DOHH2 (cell line): ENCODE data around the gene CDC42.
A peak's percentile ranks its signal among the peaks of the same experiment; 100 is the strongest.

Source experiments
- H3F3A ChIP-seq: fragments of 200-600 bp; sonication (generic), shearing (Covaris generic); 2 replicates; pipeline ENCODE4 v1.6.0; 2016; ENCODE audit warnings: antibody characterized with exemption, mild to moderate bottlenecking; ENCODE audit not compliant: control insufficient read depth, insufficient read depth
- H3K27ac ChIP-seq: fragments of 200-600 bp; sonication (generic); 2 replicates; pipeline ENCODE4 v1.5.1; 2014; ENCODE audit warnings: low read depth, mild to moderate bottlenecking, low read length, moderate library complexity
- H3K27me3 ChIP-seq: fragments of 200-600 bp; sonication (generic); 2 replicates; pipeline ENCODE4 v1.6.1; 2014; ENCODE audit warnings: mild to moderate bottlenecking, low read length, mixed read lengths; ENCODE audit not compliant: control insufficient read depth
- H3K36me3 ChIP-seq: fragments of 200-600 bp; sonication (generic); 2 replicates; pipeline ENCODE4 v1.6.1; 2014; ENCODE audit warnings: mild to moderate bottlenecking, low read length, moderate library complexity, mixed read lengths; ENCODE audit not compliant: control insufficient read depth
- H3K4me1 ChIP-seq: fragments of 200-600 bp; sonication (generic); 2 replicates; pipeline ENCODE4 v1.6.1; 2014; ENCODE audit warnings: mild to moderate bottlenecking, low read length, mixed read lengths; ENCODE audit not compliant: control insufficient read depth
- H3K4me2 ChIP-seq: fragments of 200-600 bp; sonication (generic); 2 replicates; pipeline ENCODE4 v1.6.0; 2014; ENCODE audit warnings: mild to moderate bottlenecking, low read length, moderate library complexity
- H3K4me3 ChIP-seq: fragments of 200-600 bp; sonication (generic); 2 replicates; pipeline ENCODE4 v1.5.1; 2014; ENCODE audit warnings: mild to moderate bottlenecking, low read length, mixed read lengths
- H3K79me2 ChIP-seq: fragments of 200-600 bp; sonication (generic); 2 replicates; pipeline ENCODE4 v1.6.1; 2014; ENCODE audit warnings: mild to moderate bottlenecking, low read length, mixed read lengths; ENCODE audit not compliant: control insufficient read depth
- H3K9me2 ChIP-seq: fragments of 200-600 bp; sonication (generic); replicated peaks from 2 replicates; pipeline ENCODE4 v1.6.1; 2014; ENCODE audit warnings: mild to moderate bottlenecking, low read length, mixed read lengths; ENCODE audit not compliant: control insufficient read depth
- H3K9me3 ChIP-seq: fragments of 200-600 bp; sonication (generic); 2 replicates; pipeline ENCODE4 v1.6.1; 2014; ENCODE audit warnings: antibody characterized with exemption, low read length, mixed read lengths; ENCODE audit not compliant: control insufficient read depth, insufficient read depth
- H4K20me1 ChIP-seq: fragments of 200-600 bp; sonication (generic); 2 replicates; pipeline ENCODE4 v1.6.0; 2014; ENCODE audit warnings: low read depth, mild to moderate bottlenecking, antibody characterized with exemption, low read length, moderate library complexity; ENCODE audit not compliant: control insufficient read depth, insufficient read depth
- EZH2phosphoT487 ChIP-seq: fragments of 200-600 bp; sonication (generic); IDR thresholded peaks from 2 replicates; pipeline ENCODE4 v1.6.1; 2017; ENCODE audit warnings: borderline replicate concordance, mild to moderate bottlenecking, antibody characterized with exemption, low read length, moderate library complexity, mixed read lengths
- TF ChIP-seq, protein P1 (sequence below): fragments of 200-600 bp; sonication (generic); IDR thresholded peaks from one replicate; pipeline ENCODE4 v1.5.1; 2014; ENCODE audit warnings: antibody characterized with exemption, mild to moderate bottlenecking, low read depth, low read length; ENCODE audit not compliant: poor library complexity, severe bottlenecking

CDC42 gene

DNA sequence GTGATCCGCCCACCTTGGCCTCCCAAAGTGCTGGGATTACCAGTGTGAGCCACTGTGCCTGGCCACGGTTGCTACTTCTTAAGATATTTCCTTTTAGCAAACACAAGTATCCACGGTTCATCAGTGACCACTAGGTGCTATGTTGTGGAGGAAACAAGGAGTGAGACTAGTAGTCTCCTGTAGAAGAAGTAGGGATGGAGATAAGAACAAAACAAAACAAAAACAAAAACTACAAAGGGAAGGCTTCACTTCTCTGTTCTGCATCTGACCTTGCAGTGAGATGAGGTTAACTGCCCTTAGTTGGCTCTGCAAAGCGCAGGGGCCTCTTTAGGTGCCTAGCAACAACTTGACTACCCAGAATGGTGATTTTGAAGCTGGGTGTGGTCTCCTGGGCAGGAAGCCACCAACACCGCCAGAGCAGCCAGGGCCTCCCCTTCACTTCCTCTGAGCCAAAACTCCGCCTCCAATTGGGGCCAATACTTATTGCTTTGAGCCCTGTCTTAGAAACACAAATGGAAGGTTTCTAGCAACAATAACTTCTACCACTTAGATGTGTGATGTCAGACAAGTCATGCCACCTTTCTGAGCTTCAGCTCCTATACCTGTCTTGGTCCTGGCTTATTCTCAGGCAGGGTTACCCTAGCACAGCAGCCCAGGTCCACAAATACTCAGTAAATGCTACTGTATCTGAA, 12.8 kb upstream of the CDC42 start:
- H3K9me2 ChIP-seq = no peaks in the 10 kb centered on the region
- peaks cover 41% of the 10 kb centered on the region for H3K4me1 ChIP-seq
- no peaks in the 10 kb centered on the region for H4K20me1 ChIP-seq
- H3K4me3 ChIP-seq = peak overlapping the region; percentile 48
- no peaks in the 10 kb centered on the region for H3K9me3 ChIP-seq
- H3F3A ChIP-seq = peaks cover 8% of the 10 kb centered on the region; the same call in 1 of the 2 replicates
- peak overlapping the region; percentile 85 for H3K4me2 ChIP-seq
- no peaks in the 10 kb centered on the region for H3K27me3 ChIP-seq
- H3K36me3 ChIP-seq = no peaks in the 10 kb centered on the region
- H3K79me2 ChIP-seq = no peaks in the 10 kb centered on the region
- TF ChIP-seq, protein P1, sequence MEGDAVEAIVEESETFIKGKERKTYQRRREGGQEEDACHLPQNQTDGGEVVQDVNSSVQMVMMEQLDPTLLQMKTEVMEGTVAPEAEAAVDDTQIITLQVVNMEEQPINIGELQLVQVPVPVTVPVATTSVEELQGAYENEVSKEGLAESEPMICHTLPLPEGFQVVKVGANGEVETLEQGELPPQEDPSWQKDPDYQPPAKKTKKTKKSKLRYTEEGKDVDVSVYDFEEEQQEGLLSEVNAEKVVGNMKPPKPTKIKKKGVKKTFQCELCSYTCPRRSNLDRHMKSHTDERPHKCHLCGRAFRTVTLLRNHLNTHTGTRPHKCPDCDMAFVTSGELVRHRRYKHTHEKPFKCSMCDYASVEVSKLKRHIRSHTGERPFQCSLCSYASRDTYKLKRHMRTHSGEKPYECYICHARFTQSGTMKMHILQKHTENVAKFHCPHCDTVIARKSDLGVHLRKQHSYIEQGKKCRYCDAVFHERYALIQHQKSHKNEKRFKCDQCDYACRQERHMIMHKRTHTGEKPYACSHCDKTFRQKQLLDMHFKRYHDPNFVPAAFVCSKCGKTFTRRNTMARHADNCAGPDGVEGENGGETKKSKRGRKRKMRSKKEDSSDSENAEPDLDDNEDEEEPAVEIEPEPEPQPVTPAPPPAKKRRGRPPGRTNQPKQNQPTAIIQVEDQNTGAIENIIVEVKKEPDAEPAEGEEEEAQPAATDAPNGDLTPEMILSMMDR = peak; percentile 26
- TF ChIP-seq EZH2phosphoT487 = no peak
- H3K27ac ChIP-seq = peak overlapping the region; percentile 45

DNA sequence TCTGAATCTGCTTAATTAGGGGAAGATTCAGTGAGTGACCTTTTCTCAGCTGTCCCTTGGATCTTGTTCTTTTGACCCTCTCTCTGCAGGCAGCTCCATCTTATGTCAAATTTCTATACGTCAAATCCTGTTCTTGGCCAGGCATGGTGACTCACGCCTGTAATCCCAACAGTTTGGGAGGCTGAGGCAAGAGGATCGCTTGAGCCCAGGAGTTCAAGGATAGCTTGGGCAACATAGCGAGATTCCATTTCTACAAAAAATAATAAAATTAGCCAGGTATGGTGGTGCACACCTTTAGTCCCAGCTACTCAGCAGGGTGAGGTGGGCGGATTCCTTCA, 12.3 kb upstream of the CDC42 start:
- Histone ChIP-seq H3K4me2 (peak overlapping the region; percentile 85), H3K27me3 (no peaks in the 10 kb centered on the region), H3K4me3 (peak overlapping the region; percentile 48), H3K27ac (peak overlapping the region; percentile 45), H4K20me1 (no peaks in the 10 kb centered on the region), H3F3A (peaks cover 8% of the 10 kb centered on the region; the same call in 1 of the 2 replicates), H3K9me2 (no peaks in the 10 kb centered on the region), H3K79me2 (no peaks in the 10 kb centered on the region), H3K9me3 (no peaks in the 10 kb centered on the region), H3K4me1 (peaks cover 46% of the 10 kb centered on the region), H3K36me3 (no peaks in the 10 kb centered on the region)
- TF ChIP-seq, protein P1 = no peak
- no peak for TF ChIP-seq EZH2phosphoT487

DNA sequence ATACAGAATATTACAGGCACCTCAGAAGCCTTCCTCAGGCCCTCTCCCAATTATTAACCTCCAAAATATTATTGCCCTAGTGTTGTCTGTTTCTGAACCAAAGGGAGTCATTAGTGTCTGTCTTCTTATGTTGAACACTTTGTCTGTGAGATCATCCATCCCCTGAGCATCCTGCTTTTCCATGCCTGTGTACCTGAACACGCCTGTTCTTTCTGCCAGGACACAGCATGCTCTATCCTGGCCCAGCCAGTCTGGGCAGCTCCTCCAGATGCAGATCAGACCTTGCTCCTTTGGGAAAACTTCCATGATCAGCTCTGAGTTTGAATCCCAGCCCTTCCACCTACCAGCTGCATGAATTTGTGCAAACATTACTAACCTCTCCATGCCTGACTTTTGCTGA, 11.0 kb upstream of the CDC42 start:
- Histone ChIP-seq H3K9me3 (no peaks in the 10 kb centered on the region), H3K27ac (no peak overlapping the region), H4K20me1 (no peaks in the 10 kb centered on the region), H3K9me2 (no peaks in the 10 kb centered on the region), H3K79me2 (no peaks in the 10 kb centered on the region), H3F3A (peaks cover 8% of the 10 kb centered on the region; the same call in 1 of the 2 replicates), H3K36me3 (no peaks in the 10 kb centered on the region), H3K4me3 (no peak overlapping the region), H3K4me1 (peaks cover 50% of the 10 kb centered on the region), H3K4me2 (no peak overlapping the region), H3K27me3 (no peaks in the 10 kb centered on the region)
- no peak for TF ChIP-seq EZH2phosphoT487
- TF ChIP-seq, protein P1 = no peak
